Vagina (tissue), 2 donors: ENCODE measurements around the gene KCNK10.

Experiments used
- CTCF ChIP-seq, 3 experiments: fragments of 450-650 bp in 2 of 3; fragments of 200-600 bp in 1 of 3; sonication (generic) in 1 of 3; IDR thresholded peaks; one replicate each; pipeline ENCODE4 v1.5.1; 2017 to 2019; ENCODE audit warnings: antibody characterized with exemption in 3 of 3, mild to moderate bottlenecking in 2 of 3, moderate library complexity in 2 of 3
- POLR2A ChIP-seq, 2 donors: fragments of 450-650 bp; IDR thresholded peaks; one replicate each; pipeline ENCODE4 v1.6.1; 2017; ENCODE audit warnings: antibody characterized with exemption in 2 of 2, mild to moderate bottlenecking in 2 of 2, moderate library complexity in 2 of 2

DNA sequence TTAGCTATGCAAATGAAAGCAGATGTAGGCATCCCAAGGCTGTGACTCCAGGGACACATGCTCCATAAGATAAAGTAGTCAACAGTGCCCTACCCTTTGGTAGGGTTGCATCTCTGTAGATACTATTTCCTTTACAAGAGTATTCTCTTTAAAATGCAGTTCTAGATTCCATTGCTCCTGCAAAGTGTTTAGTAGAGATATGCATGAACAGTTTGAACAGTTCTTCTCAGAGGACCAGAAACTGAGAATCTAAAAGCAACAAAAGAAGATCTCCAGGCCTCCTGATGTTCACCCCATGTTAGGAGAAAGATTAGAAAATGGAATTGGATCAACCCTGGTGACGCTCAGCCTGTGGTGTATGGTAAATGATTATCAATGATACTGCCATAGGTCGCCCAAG lies 121.2 kb downstream of the KCNK10 start:
- TF ChIP-seq CTCF (IDR thresholded peaks at IDR 0.05) (no peak), POLR2A (IDR thresholded peaks at IDR 0.05) (no peak)
